Fibroblast of skin of right quadriceps (primary cell): ENCODE results near the gene CFAP157.

Source experiments
- DNase-seq: peaks from one replicate; pipeline ENCODE4 v3.0.0-alpha.2; 2013

Gene CFAP157

GRCh38 chr9:127693697-127694096 is 13.1 kb upstream of the CFAP157 start:
- DNase-seq, result no peak

GRCh38 chr9:127694890-127695720 is 11.7 kb upstream of the CFAP157 start:
- peak; percentile 71 for DNase-seq

GRCh38 chr9:127697575-127697974 is 9.2 kb upstream of the CFAP157 start:
- no peak for DNase-seq

- no peak for DNase-seq
Measured at GRCh38 chr9:127698386-127698785, 8.4 kb upstream of the CFAP157 start.

GRCh38 chr9:127698985-127699670 is 7.7 kb upstream of the CFAP157 start:
- peak; percentile 95 for DNase-seq

- DNase-seq, result no peak
Measured at GRCh38 chr9:127700140-127700539, 6.6 kb upstream of the CFAP157 start.

GRCh38 chr9:127700594-127701255 is 6.1 kb upstream of the CFAP157 start:
- no peak for DNase-seq

GRCh38 chr9:127703289-127703946 is 3.4 kb upstream of the CFAP157 start:
- no peak for DNase-seq

- DNase-seq, result no peak
Measured at GRCh38 chr9:127705577-127706379, 1.0 kb upstream of the CFAP157 start.

GRCh38 chr9:127707766-127708165 is 978 bp downstream of the CFAP157 start:
- DNase-seq, result no peak

- no peak for DNase-seq
Measured at GRCh38 chr9:127708952-127709587, 2.3 kb downstream of the CFAP157 start.

GRCh38 chr9:127710204-127710783 is 3.5 kb downstream of the CFAP157 start:
- no peak for DNase-seq

GRCh38 chr9:127711226-127711701 is 4.5 kb downstream of the CFAP157 start:
- DNase-seq, result no peak

GRCh38 chr9:127711831-127712274 is 5.1 kb downstream of the CFAP157 start:
- DNase-seq, result no peak

GRCh38 chr9:127712371-127712770 is 5.6 kb downstream of the CFAP157 start:
- DNase-seq, result no peak

- no peak for DNase-seq
Measured at GRCh38 chr9:127712867-127713266, 6.1 kb downstream of the CFAP157 start.

- no peak for DNase-seq
Measured at GRCh38 chr9:127714020-127714750, 7.4 kb downstream of the CFAP157 start.

GRCh38 chr9:127714951-127715469 is 8.2 kb downstream of the CFAP157 start:
- no peak for DNase-seq

GRCh38 chr9:127715470-127716337 is 8.9 kb downstream of the CFAP157 start, which contains the start of the genes PTRH1 and TTC16:
Gene PTRH1, minus strand, starts transcription at chr9:127715663. Its CDS starts 24 bp downstream, at chr9:127715639.
Gene TTC16, plus strand, starts transcription at chr9:127716079. Its CDS starts 67 bp downstream, at chr9:127716146.
- peak; percentile 94 for DNase-seq
